ENCODE results near the gene HSPE1. TPM values are rescaled to one million over a fixed set of nuclear protein-coding genes. Genes with fewer than 3 reads are reported as not detected.

Gene HSPE1
- total RNA-seq, 1 experiment from 2014 or later, result 372 TPM

- TF ChIP-seq, protein P1, sequence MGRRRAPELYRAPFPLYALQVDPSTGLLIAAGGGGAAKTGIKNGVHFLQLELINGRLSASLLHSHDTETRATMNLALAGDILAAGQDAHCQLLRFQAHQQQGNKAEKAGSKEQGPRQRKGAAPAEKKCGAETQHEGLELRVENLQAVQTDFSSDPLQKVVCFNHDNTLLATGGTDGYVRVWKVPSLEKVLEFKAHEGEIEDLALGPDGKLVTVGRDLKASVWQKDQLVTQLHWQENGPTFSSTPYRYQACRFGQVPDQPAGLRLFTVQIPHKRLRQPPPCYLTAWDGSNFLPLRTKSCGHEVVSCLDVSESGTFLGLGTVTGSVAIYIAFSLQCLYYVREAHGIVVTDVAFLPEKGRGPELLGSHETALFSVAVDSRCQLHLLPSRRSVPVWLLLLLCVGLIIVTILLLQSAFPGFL (CRISPR knock-in tag; IDR thresholded peaks at IDR 0.05; ENCODE audit: borderline replicate concordance), result no peak
- TF ChIP-seq, protein P2, sequence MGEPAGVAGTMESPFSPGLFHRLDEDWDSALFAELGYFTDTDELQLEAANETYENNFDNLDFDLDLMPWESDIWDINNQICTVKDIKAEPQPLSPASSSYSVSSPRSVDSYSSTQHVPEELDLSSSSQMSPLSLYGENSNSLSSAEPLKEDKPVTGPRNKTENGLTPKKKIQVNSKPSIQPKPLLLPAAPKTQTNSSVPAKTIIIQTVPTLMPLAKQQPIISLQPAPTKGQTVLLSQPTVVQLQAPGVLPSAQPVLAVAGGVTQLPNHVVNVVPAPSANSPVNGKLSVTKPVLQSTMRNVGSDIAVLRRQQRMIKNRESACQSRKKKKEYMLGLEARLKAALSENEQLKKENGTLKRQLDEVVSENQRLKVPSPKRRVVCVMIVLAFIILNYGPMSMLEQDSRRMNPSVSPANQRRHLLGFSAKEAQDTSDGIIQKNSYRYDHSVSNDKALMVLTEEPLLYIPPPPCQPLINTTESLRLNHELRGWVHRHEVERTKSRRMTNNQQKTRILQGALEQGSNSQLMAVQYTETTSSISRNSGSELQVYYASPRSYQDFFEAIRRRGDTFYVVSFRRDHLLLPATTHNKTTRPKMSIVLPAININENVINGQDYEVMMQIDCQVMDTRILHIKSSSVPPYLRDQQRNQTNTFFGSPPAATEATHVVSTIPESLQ (CRISPR knock-in tag; IDR thresholded peaks at IDR 0.05), result no peak
- TF ChIP-seq, protein P3, sequence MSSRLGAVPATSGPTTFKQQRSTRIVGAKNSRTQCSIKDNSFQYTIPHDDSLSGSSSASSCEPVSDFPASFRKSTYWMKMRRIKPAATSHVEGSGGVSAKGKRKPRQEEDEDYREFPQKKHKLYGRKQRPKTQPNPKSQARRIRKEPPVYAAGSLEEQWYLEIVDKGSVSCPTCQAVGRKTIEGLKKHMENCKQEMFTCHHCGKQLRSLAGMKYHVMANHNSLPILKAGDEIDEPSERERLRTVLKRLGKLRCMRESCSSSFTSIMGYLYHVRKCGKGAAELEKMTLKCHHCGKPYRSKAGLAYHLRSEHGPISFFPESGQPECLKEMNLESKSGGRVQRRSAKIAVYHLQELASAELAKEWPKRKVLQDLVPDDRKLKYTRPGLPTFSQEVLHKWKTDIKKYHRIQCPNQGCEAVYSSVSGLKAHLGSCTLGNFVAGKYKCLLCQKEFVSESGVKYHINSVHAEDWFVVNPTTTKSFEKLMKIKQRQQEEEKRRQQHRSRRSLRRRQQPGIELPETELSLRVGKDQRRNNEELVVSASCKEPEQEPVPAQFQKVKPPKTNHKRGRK (CRISPR knock-in tag; IDR thresholded peaks at IDR 0.05; ENCODE audit: borderline replicate concordance), result no peak
- no peak for TF ChIP-seq RELA (CRISPR knock-in tag; IDR thresholded peaks at IDR 0.05; ENCODE audit: borderline replicate concordance)
These were observed 39.5 kb upstream of the HSPE1 start (continued) for GRCh38 chr2:197460649-197461048.

GRCh38 chr2:197461057-197461456, 39.1 kb upstream of the HSPE1 start:
- Mint-ChIP-seq H3K4me1 (no peaks in the 10 kb centered on the region), H3K4me3 (no peak overlapping the region), H3K36me3 (peaks cover 21% of the 10 kb centered on the region), H3K27me3 (ENCODE audit: low read depth) (no peaks in the 10 kb centered on the region), H3K27ac (0 out of 2 replicates have a peak overlapping the region, but pooled peaks have one; percentile 19), H3K9me3 (no peaks in the 10 kb centered on the region)
- no peak for DNase-seq (ENCODE audit: low spot score)
- CTCF ChIA-PET, result no interaction called here
- TF ChIP-seq ATF2 (CRISPR knock-in tag; IDR thresholded peaks at IDR 0.05; ENCODE audit: borderline replicate concordance, low read depth) (no peak), RORB (CRISPR knock-in tag; IDR thresholded peaks at IDR 0.05) (no peak), ESRRA (CRISPR knock-in tag; IDR thresholded peaks at IDR 0.05; ENCODE audit: borderline replicate concordance) (no peak), KAT7 (CRISPR knock-in tag; IDR thresholded peaks at IDR 0.05; ENCODE audit: borderline replicate concordance) (no peak), AR (CRISPR knock-in tag; IDR thresholded peaks at IDR 0.05) (no peak)
- no peak for ATAC-seq
- POLR2A ChIA-PET, result no interaction called here

- peaks cover 28% of the 10 kb centered on the region for H3K36me3 Mint-ChIP-seq
- ChIA-PET POLR2A (interaction anchor here (0.6 to 1.1 kb wide), 4 partner anchors 11 to 327 kb away, joined by 3 to 6 read pairs (median 4); partner anchors contain the start of genes COQ10B, HSPD1 and HSPE1), CTCF (interaction anchor here (0.6 kb wide), 1 partner anchor 40 kb away, joined by 4 read pairs; no protein-coding TSS in a partner anchor)
- no peaks in the 10 kb centered on the region for H3K27me3 Mint-ChIP-seq (ENCODE audit: low read depth)
- no peak overlapping the region for H3K27ac Mint-ChIP-seq
- ATAC-seq (no peak), DNase-seq (ENCODE audit: low spot score) (no peak)
- no peak overlapping the region for H3K4me3 Mint-ChIP-seq
- TF ChIP-seq SMAD4 (CRISPR knock-in tag; IDR thresholded peaks at IDR 0.05) (no peak), SOX15 (CRISPR knock-in tag; IDR thresholded peaks at IDR 0.05) (no peak), IRF1 (CRISPR knock-in tag; IDR thresholded peaks at IDR 0.05) (no peak), RORB (CRISPR knock-in tag; IDR thresholded peaks at IDR 0.05) (no peak), NFE2L1 (CRISPR knock-in tag; IDR thresholded peaks at IDR 0.05) (no peak)
- no peaks in the 10 kb centered on the region for H3K4me1 Mint-ChIP-seq
- H3K9me3 Mint-ChIP-seq, result no peaks in the 10 kb centered on the region
These were observed 36.0 kb upstream of the HSPE1 start for GRCh38 chr2:197464175-197464574.
